DOHH2 (cell line): ENCODE measurements around the gene NKAIN2.

Experiments used
- H3F3A ChIP-seq: fragments of 200-600 bp; sonication (generic), shearing (Covaris generic); 2 replicates; pipeline ENCODE4 v1.6.0; 2016; ENCODE audit warnings: antibody characterized with exemption, mild to moderate bottlenecking; ENCODE audit not compliant: control insufficient read depth, insufficient read depth
- H3K27ac ChIP-seq: fragments of 200-600 bp; sonication (generic); 2 replicates; pipeline ENCODE4 v1.5.1; 2014; ENCODE audit warnings: low read depth, mild to moderate bottlenecking, low read length, moderate library complexity
- H3K27me3 ChIP-seq: fragments of 200-600 bp; sonication (generic); 2 replicates; pipeline ENCODE4 v1.6.1; 2014; ENCODE audit warnings: mild to moderate bottlenecking, low read length, mixed read lengths; ENCODE audit not compliant: control insufficient read depth
- H3K36me3 ChIP-seq: fragments of 200-600 bp; sonication (generic); 2 replicates; pipeline ENCODE4 v1.6.1; 2014; ENCODE audit warnings: mild to moderate bottlenecking, low read length, moderate library complexity, mixed read lengths; ENCODE audit not compliant: control insufficient read depth
- H3K4me1 ChIP-seq: fragments of 200-600 bp; sonication (generic); 2 replicates; pipeline ENCODE4 v1.6.1; 2014; ENCODE audit warnings: mild to moderate bottlenecking, low read length, mixed read lengths; ENCODE audit not compliant: control insufficient read depth
- H3K4me2 ChIP-seq: fragments of 200-600 bp; sonication (generic); 2 replicates; pipeline ENCODE4 v1.6.0; 2014; ENCODE audit warnings: mild to moderate bottlenecking, low read length, moderate library complexity
- H3K4me3 ChIP-seq: fragments of 200-600 bp; sonication (generic); 2 replicates; pipeline ENCODE4 v1.5.1; 2014; ENCODE audit warnings: mild to moderate bottlenecking, low read length, mixed read lengths
- H3K79me2 ChIP-seq: fragments of 200-600 bp; sonication (generic); 2 replicates; pipeline ENCODE4 v1.6.1; 2014; ENCODE audit warnings: mild to moderate bottlenecking, low read length, mixed read lengths; ENCODE audit not compliant: control insufficient read depth
- H3K9me2 ChIP-seq: fragments of 200-600 bp; sonication (generic); replicated peaks from 2 replicates; pipeline ENCODE4 v1.6.1; 2014; ENCODE audit warnings: mild to moderate bottlenecking, low read length, mixed read lengths; ENCODE audit not compliant: control insufficient read depth
- H3K9me3 ChIP-seq: fragments of 200-600 bp; sonication (generic); 2 replicates; pipeline ENCODE4 v1.6.1; 2014; ENCODE audit warnings: antibody characterized with exemption, low read length, mixed read lengths; ENCODE audit not compliant: control insufficient read depth, insufficient read depth
- H4K20me1 ChIP-seq: fragments of 200-600 bp; sonication (generic); 2 replicates; pipeline ENCODE4 v1.6.0; 2014; ENCODE audit warnings: low read depth, mild to moderate bottlenecking, antibody characterized with exemption, low read length, moderate library complexity; ENCODE audit not compliant: control insufficient read depth, insufficient read depth
- CTCF ChIP-seq: fragments of 200-600 bp; sonication (generic); IDR thresholded peaks from one replicate; pipeline ENCODE4 v1.5.1; 2014; ENCODE audit warnings: antibody characterized with exemption, mild to moderate bottlenecking, low read depth, low read length; ENCODE audit not compliant: poor library complexity, severe bottlenecking
- EZH2phosphoT487 ChIP-seq: fragments of 200-600 bp; sonication (generic); IDR thresholded peaks from 2 replicates; pipeline ENCODE4 v1.6.1; 2017; ENCODE audit warnings: borderline replicate concordance, mild to moderate bottlenecking, antibody characterized with exemption, low read length, moderate library complexity, mixed read lengths

NKAIN2 gene

GRCh38 chr6:124747349-124747748 lies 943.7 kb downstream of the NKAIN2 start:
- Histone ChIP-seq H3F3A (no peaks in the 10 kb centered on the region), H3K4me1 (no peaks in the 10 kb centered on the region), H3K79me2 (no peaks in the 10 kb centered on the region), H3K36me3 (no peaks in the 10 kb centered on the region), H3K4me3 (no peak overlapping the region), H3K27me3 (no peaks in the 10 kb centered on the region), H3K9me3 (no peaks in the 10 kb centered on the region), H3K27ac (no peak overlapping the region), H4K20me1 (no peaks in the 10 kb centered on the region), H3K4me2 (no peak overlapping the region), H3K9me2 (no peaks in the 10 kb centered on the region)
- no peak for TF ChIP-seq EZH2phosphoT487
- no peak for TF ChIP-seq CTCF

- TF ChIP-seq CTCF (no peak), EZH2phosphoT487 (no peak)
- H3K4me2 ChIP-seq = no peak overlapping the region
- H3K4me1 ChIP-seq = no peaks in the 10 kb centered on the region
- H3K9me2 ChIP-seq = no peaks in the 10 kb centered on the region
- H4K20me1 ChIP-seq = no peaks in the 10 kb centered on the region
- H3K9me3 ChIP-seq = no peaks in the 10 kb centered on the region
- H3K27ac ChIP-seq = no peak overlapping the region
- H3K27me3 ChIP-seq = no peaks in the 10 kb centered on the region
- no peaks in the 10 kb centered on the region for H3F3A ChIP-seq
- no peaks in the 10 kb centered on the region for H3K79me2 ChIP-seq
- H3K4me3 ChIP-seq = no peak overlapping the region
- H3K36me3 ChIP-seq = no peaks in the 10 kb centered on the region
Measured at GRCh38 chr6:124748778-124749177, 945.1 kb downstream of the NKAIN2 start.

- H3K4me1 ChIP-seq = no peaks in the 10 kb centered on the region
- H3K36me3 ChIP-seq = no peaks in the 10 kb centered on the region
- H3F3A ChIP-seq = no peaks in the 10 kb centered on the region
- H3K9me3 ChIP-seq = no peaks in the 10 kb centered on the region
- H3K9me2 ChIP-seq = no peaks in the 10 kb centered on the region
- TF ChIP-seq CTCF (no peak), EZH2phosphoT487 (no peak)
- no peak overlapping the region for H3K27ac ChIP-seq
- H3K79me2 ChIP-seq = no peaks in the 10 kb centered on the region
- H4K20me1 ChIP-seq = no peaks in the 10 kb centered on the region
- no peak overlapping the region for H3K4me3 ChIP-seq
- H3K27me3 ChIP-seq = no peaks in the 10 kb centered on the region
- no peak overlapping the region for H3K4me2 ChIP-seq
Measured at GRCh38 chr6:124753001-124753400, 949.3 kb downstream of the NKAIN2 start.
